ENCODE measurements around the gene SUFU. TPM values are rescaled to one million over a fixed set of nuclear protein-coding genes. Genes with fewer than 3 reads are reported as not detected.
A peak's percentile ranks its signal among the peaks of the same experiment; 100 is the strongest.

Gene SUFU
- total and polyA plus RNA-seq, 2 of the 13 experiments (the other 11 are each of a cell fraction or from before 2014, with no cell fraction given) = 2.9 to 5.5 TPM

DNA sequence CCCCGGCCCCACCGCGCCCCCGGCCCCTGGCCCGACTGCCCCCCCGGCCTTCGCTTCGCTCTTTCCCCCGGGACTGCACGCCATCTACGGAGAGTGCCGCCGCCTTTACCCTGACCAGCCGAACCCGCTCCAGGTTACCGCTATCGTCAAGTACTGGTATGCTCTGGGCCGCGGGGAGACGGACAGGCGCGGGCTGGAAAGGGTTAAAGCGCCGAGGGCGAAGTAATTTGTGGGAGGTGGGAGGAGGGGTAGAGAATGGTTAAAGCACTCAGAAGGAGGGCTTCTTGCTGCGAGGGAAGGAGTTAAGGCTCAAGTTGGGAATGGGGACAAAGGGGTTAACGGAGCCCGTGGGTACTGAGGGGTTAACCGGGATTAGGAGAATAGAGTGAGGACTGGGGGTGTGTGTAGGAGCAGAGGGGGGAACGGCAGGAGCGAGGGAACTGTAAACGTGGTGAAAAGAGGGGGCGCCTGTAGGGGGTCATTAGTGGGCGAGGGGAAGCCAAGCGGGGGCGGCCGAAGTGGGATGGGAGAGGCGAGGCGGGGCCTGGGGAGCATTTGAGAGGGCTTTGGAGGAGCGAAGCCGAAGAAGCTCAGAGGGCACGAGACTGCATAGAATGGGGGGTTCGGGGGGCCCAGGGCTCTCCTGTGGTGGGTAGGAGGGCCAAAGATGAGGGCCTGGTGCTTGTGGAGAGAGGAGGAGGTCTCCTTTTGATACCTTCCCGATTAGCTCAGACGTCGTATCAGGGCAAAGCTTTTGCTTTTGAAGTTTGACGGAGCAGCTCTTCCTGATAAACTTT lies 605 bp downstream of the SUFU start:
- intact Hi-C loops (cut with micrococcal nuclease; ENCODE audit: unreplicated experiment) (loop anchor here (5.0 to 10.0 kb wide), 3 partner anchors 143 to 690 kb away; partner anchors contain the start of gene OGA), in situ Hi-C loops (cut with HindIII; ENCODE audit: extremely low pct_ligation_motif_present, low pct_unique_long_range_greater_than_20kb) (loop anchor here (5.0 kb wide), 1 partner anchor 78 kb away; no protein-coding TSS in a partner anchor)
- no peak for ATAC-seq
- TSS peak; percentile 43 for BruUV-seq (replicated peaks)
- H3K4me1 ChIP-seq (ENCODE audit: insufficient read depth, low read length) = peaks cover 41% of the 10 kb centered on the region
- peaks cover 3% of the 10 kb centered on the region; the same call in 1 of the 2 replicates for H4K20me1 ChIP-seq (ENCODE audit: insufficient read depth, low read length)
- H3K36me3 ChIP-seq (replicated peaks in 1 of 2; ENCODE audit: control insufficient read depth in 1 of 2, insufficient read depth in 2 of 2, low read length in 2 of 2) = peaks cover 5 to 10% of the 10 kb centered on the region in 2 experiments; a peak in 3 of 5 replicates
- CTCF ChIA-PET (ENCODE audit: low intra/inter-chr PET ratio, low total read pairs) = interaction anchor here (0.8 to 2.1 kb wide), 3 partner anchors 79 to 140 kb away, joined by 3 to 9 read pairs (median 5); partner anchors contain the start of gene TRIM8
- H3K4me3 ChIP-seq (replicated peaks in 1 of 3; ENCODE audit: insufficient read depth in 1 of 3, low read depth in 2 of 3, low read length in 3 of 3) = peak overlapping the region; percentile 92 to 97 (median 96)
- H3K27ac ChIP-seq (ENCODE audit: extremely low read length, insufficient read depth, low read length) = peak overlapping the region; percentile 42
- H3K4me2 ChIP-seq (ENCODE audit: low read depth, low read length) = peak overlapping the region; percentile 90
- H3K9ac ChIP-seq (ENCODE audit: insufficient read depth, low read depth, low read length) = peak overlapping the region; percentile 71
- H3K79me2 ChIP-seq (ENCODE audit: insufficient read depth, low read length) = peaks cover 49% of the 10 kb centered on the region
- no peak overlapping the region for H2AFZ ChIP-seq (ENCODE audit: low read length)
- DNase-seq (ENCODE audit: low spot score) = no peak
- no peaks in the 10 kb centered on the region for H3K9me3 ChIP-seq (ENCODE audit: low read length)
- H3K27me3 ChIP-seq (ENCODE audit: control insufficient read depth in 1 of 2, insufficient read depth in 2 of 2, low read length in 2 of 2) = no peaks in the 10 kb centered on the region; a peak in 1 of 5 replicates
- POLR2A ChIA-PET = interaction anchor here (0.5 to 3.3 kb wide), 15 partner anchors 43 to 166 kb away, joined by 3 to 22 read pairs (median 4); partner anchors contain the start of genes CUEDC2 and FBXL15
- under 1% methylated on average over 46 of the region's 47 CpGs for WGBS (ENCODE audit: low lambda C conversion rate)
- peak; percentile 51 for FAIRE-seq
- no peak for TF ChIP-seq FOXP4 (CRISPR knock-in tag; IDR thresholded peaks at IDR 0.05)
- no peak for TF ChIP-seq ZBTB7B (CRISPR knock-in tag; IDR thresholded peaks at IDR 0.05)
- no peak for TF ChIP-seq IRF1 (CRISPR knock-in tag; IDR thresholded peaks at IDR 0.05; ENCODE audit: low read depth)
- TF ChIP-seq, protein P1, sequence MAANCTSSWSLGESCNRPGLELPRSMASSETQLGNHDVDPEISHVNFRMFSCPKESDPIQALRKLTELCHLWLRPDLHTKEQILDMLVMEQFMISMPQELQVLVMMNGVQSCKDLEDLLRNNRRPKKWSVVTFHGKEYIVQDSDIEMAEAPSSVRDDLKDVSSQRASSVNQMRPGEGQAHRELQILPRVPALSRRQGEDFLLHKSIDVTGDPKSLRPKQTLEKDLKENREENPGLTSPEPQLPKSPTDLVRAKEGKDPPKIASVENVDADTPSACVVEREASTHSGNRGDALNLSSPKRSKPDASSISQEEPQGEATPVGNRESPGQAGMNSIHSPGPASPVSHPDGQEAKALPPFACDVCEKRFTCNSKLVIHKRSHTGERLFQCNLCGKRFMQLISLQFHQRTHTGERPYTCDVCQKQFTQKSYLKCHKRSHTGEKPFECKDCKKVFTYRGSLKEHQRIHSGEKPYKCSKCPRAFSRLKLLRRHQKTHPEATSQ (CRISPR knock-in tag; IDR thresholded peaks at IDR 0.05; ENCODE audit: borderline replicate concordance) = no peak
- TF ChIP-seq ZNF101 (CRISPR knock-in tag; IDR thresholded peaks at IDR 0.05; ENCODE audit: borderline replicate concordance, low read depth) = no peak
- no peak for TF ChIP-seq ZNF432 (CRISPR knock-in tag; IDR thresholded peaks at IDR 0.05; ENCODE audit: borderline replicate concordance)
- TF ChIP-seq, protein P2, sequence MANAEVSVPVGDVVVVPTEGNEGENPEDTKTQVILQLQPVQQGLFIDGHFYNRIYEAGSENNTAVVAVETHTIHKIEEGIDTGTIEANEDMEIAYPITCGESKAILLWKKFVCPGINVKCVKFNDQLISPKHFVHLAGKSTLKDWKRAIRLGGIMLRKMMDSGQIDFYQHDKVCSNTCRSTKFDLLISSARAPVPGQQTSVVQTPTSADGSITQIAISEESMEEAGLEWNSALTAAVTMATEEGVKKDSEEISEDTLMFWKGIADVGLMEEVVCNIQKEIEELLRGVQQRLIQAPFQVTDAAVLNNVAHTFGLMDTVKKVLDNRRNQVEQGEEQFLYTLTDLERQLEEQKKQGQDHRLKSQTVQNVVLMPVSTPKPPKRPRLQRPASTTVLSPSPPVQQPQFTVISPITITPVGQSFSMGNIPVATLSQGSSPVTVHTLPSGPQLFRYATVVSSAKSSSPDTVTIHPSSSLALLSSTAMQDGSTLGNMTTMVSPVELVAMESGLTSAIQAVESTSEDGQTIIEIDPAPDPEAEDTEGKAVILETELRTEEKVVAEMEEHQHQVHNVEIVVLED (CRISPR knock-in tag; IDR thresholded peaks at IDR 0.05; ENCODE audit: borderline replicate concordance) = no peak
- TF ChIP-seq KDM5A (IDR thresholded peaks at IDR 0.05; ENCODE audit: borderline replicate concordance, low read length) = 0 out of 2 replicates have a peak, but pooled peaks have one; percentile 9
- 0 out of 2 replicates have a peak, but pooled peaks have one; percentile 31 for TF ChIP-seq ZNF572 (CRISPR knock-in tag; IDR thresholded peaks at IDR 0.05)
- no peak for TF ChIP-seq GATA4 (IDR thresholded peaks at IDR 0.05; ENCODE audit: borderline replicate concordance, low read depth)
- no peak for TF ChIP-seq PRDM10 (CRISPR knock-in tag; IDR thresholded peaks at IDR 0.05; ENCODE audit: low read depth)

Measured in HepG2 (cell line).